Activated naive CD8-positive, alpha-beta T cell treated with anti-CD3 and anti-CD28 coated beads, Interleukin-2, amount 10 ng/mL, durations not matched to agents 7 days and 5 days (primary cell): ENCODE measurements around the gene NDUFA7. TPM values are rescaled to one million over a fixed set of nuclear protein-coding genes. Genes with fewer than 3 reads are reported as not detected.
"Not testable (repeated sequence)": the region's sequence is repeated elsewhere in the genome, so short reads cannot be mapped to it uniquely, and the experiment has no call there.

Source experiments
- ATAC-seq: fragments of 150-1000 bp; cut with Tn5 transposase; one replicate; pipeline ENCODE4 v1.10.0; 2021; ENCODE audit warnings: low read depth, moderate library complexity
- POLR2A ChIA-PET: fragments of 350-600 bp; sonication (Branson Sonifier 250); formaldehyde crosslinking; loops from one replicate; lab custom pipeline; 2021; ENCODE audit warnings: antibody characterized with exemption; lab: Charles Lee
- DNase-seq: peaks from one replicate; pipeline ENCODE4 v3.0.0; 2021
- H3K27ac Mint-ChIP-seq: one replicate; pipeline ENCODE4 v1.8.0; 2022; ENCODE audit warnings: mild to moderate bottlenecking, mixed read lengths
- H3K27me3 Mint-ChIP-seq: one replicate; pipeline ENCODE4 v1.8.0; 2022; ENCODE audit warnings: mild to moderate bottlenecking, moderate library complexity, mixed read lengths
- H3K36me3 Mint-ChIP-seq: one replicate; pipeline ENCODE4 v1.8.0; 2021; ENCODE audit warnings: mild to moderate bottlenecking, mixed read lengths
- H3K4me1 Mint-ChIP-seq: one replicate; pipeline ENCODE4 v1.8.0; 2021; ENCODE audit warnings: mixed read lengths
- H3K4me3 Mint-ChIP-seq: one replicate; pipeline ENCODE4 v1.8.0; 2022; ENCODE audit warnings: mild to moderate bottlenecking, moderate library complexity, mixed read lengths
- H3K9me3 Mint-ChIP-seq: one replicate; pipeline ENCODE4 v1.8.0; 2021; ENCODE audit warnings: mixed read lengths
- total RNA-seq, 2 experiments: library from RNA; stranded (reverse); gene quantifications; one replicate each; pipeline ENCODE4 v1.2.3, GENCODE V29; 2021

NDUFA7 gene
- total RNA-seq, 2 experiments from 2014 or later, result 53.8 to 59.0 TPM

DNA sequence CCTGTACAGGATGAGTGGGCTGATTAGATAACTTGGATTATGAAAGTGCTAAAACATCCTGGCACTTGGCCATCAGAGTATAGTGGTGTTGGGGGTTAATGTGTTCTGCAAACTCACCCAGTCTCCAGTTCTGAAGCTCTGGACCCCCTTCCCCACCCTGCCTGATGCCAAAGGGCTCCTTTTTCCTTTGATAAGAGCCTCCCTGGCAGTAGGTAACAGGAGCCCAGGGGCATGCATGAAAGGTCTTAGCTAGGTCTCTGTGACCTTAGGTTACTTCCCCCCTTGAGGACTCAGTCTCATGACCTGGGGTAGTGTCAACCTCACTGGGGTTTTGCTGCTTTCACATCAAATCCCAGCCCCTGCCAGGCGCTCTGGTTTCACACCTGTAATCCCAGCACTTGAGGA lies 2.6 kb upstream of the NDUFA7 start:
- POLR2A ChIA-PET, result interaction anchor here (0.7 to 3.8 kb wide), 5 partner anchors 8 to 438 kb away, joined by 3 to 15 read pairs (median 3); partner anchors contain the start of gene CD320
- DNase-seq (no peak), ATAC-seq (no peak)
- H3K27ac Mint-ChIP-seq, result no peak overlapping the region
- no peak overlapping the region for H3K4me3 Mint-ChIP-seq
- no peaks in the 10 kb centered on the region for H3K27me3 Mint-ChIP-seq
- peaks cover 7% of the 10 kb centered on the region for H3K36me3 Mint-ChIP-seq
- H3K4me1 Mint-ChIP-seq, result peaks cover 26% of the 10 kb centered on the region
- H3K9me3 Mint-ChIP-seq, result no peaks in the 10 kb centered on the region

DNA sequence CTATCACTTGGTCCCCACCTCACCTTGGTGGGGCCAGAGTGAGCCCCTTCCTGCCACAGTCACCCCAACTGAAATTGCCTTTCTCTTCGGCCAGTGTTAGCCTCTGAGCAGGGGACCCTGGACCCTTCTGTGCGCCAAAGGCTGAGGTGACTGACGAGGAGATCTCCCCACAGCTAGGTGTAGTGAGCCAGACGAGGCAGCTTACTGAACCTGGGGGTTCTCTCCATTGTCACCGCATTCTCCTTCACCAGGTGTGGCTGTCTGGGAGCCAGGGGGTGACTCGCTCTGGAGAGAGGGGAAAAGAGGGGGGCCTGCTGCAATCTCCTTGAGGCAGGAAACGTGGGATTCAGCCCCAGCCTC lies 1.4 kb upstream of the NDUFA7 start:
- ATAC-seq (no peak), DNase-seq (no peak)
- POLR2A ChIA-PET, result interaction anchor here (0.5 to 1.1 kb wide), 2 partner anchors 113 to 730 kb away, joined by 3 to 4 read pairs; partner anchors contain the start of gene CERS4
- peak overlapping the region; percentile 99 for H3K4me3 Mint-ChIP-seq
- H3K36me3 Mint-ChIP-seq, result peaks cover 7% of the 10 kb centered on the region
- no peaks in the 10 kb centered on the region for H3K27me3 Mint-ChIP-seq
- H3K27ac Mint-ChIP-seq, result peak overlapping the region; percentile 100
- peaks cover 26% of the 10 kb centered on the region for H3K4me1 Mint-ChIP-seq
- H3K9me3 Mint-ChIP-seq, result no peaks in the 10 kb centered on the region

DNA sequence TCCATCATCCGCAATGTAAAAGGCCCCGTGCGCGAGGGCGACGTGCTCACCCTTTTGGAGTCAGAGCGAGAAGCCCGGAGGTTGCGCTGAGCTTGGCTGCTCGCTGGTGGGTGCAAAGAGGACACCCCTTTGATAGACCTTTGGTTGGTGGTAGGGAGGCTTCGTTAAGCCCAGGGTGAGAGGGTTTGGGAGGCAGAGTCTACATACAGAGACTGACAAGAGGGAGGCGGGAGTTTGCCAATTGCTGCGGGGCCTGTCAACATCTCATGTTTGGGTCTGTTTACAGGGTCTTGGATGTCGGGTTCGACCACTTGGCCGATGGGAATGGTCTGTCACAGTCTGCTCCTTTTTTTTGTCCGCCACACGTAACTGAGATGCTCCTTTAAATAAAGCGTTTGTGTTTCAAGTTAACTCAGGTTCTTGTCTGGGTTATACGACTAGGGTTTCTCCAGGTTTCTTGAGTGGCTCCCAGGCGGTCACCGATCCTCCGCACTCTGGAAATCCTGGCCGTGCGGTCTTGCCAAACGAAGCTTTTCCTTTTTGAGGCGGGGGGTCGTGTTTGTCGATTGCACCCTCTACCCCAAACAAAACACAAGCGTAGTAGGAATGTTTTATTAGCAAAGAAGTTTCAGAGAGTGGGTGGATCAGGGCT lies 937 bp upstream of the NDUFA7 start:
- ATAC-seq (peak; percentile 2), DNase-seq (no peak)
- peaks cover 29% of the 10 kb centered on the region for H3K4me1 Mint-ChIP-seq
- peak overlapping the region; percentile 100 for H3K27ac Mint-ChIP-seq
- H3K4me3 Mint-ChIP-seq, result peak overlapping the region; percentile 99
- POLR2A ChIA-PET, result interaction anchor here (0.6 to 1.9 kb wide), 12 partner anchors 9 to 378 kb away, joined by 3 to 13 read pairs (median 5); partner anchors contain the start of genes CD320, RAB11B and ZNF414
- H3K27me3 Mint-ChIP-seq, result no peaks in the 10 kb centered on the region
- no peaks in the 10 kb centered on the region for H3K9me3 Mint-ChIP-seq
- H3K36me3 Mint-ChIP-seq, result peaks cover 7% of the 10 kb centered on the region

DNA sequence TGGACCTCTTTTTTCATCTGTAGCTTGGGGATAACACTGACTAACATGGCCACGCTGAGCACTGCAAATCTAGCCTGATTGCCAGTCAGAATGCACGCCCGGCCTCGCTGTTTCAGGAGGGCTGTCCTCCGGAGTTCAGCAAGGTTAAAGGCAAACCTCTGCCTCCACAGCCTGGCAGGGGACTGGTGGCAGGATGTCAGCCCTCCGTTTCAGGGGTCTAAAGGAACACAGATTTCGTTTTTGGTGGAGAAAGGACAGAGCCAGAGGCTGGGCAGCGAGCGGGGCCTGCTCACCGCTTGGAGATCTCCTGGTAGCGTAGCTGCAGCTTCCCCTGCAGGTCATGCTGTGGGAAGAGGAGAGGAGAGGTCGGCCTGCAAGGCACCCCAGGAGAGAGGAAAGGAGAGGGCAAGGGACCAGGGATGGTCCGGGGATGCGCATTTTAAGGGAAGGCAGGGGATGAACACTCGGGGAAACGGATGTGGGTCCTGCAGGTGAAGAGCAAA lies 560 bp downstream of the NDUFA7 start:
- Mint-ChIP-seq H3K36me3 (peaks cover 9% of the 10 kb centered on the region), H3K27me3 (no peaks in the 10 kb centered on the region), H3K27ac (peak overlapping the region; percentile 100), H3K9me3 (no peaks in the 10 kb centered on the region), H3K4me1 (peaks cover 30% of the 10 kb centered on the region), H3K4me3 (peak overlapping the region; percentile 99)
- ATAC-seq (peak; percentile 15), DNase-seq (no peak)
- POLR2A ChIA-PET, result interaction anchor here (1.0 to 1.9 kb wide), 7 partner anchors 10 to 193 kb away, joined by 3 to 13 read pairs (median 5); partner anchors contain the start of genes CD320 and ZNF414

DNA sequence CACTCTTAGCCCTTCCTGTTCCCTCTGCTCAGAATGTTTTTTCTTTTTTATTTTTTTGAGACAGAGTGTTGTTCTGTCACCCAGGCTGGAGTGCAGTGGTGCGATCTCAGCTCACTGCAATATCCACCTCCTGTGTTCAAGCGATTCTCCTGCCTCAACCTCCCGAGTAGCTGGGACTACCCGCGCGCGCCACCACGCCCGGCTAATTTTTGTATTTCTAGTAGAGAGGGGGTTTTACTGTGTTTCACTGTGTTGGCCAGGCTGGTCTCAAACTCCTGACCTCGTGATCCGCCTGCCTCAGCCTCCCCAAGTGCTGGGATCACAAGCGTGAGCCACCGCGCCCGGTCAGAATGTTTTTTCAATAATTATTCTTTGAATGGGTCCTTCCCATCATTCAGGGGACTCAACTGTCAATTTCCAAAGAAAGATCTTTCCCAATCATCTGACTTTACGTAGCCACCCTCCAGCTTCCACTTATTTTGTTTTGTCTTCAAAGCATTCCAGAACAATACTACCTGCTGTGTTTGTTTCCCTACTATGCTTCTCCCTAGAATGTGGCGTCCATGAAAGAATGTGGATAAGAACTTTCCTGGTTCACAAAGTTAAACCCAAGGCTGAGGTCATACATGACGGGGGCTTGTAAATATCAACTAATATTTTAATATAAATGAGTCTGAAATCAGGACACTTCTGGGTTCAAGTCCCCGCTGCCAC lies 1.2 kb downstream of the NDUFA7 start:
- Mint-ChIP-seq H3K4me3 (peak overlapping the region; percentile 99), H3K9me3 (no peaks in the 10 kb centered on the region), H3K27me3 (no peaks in the 10 kb centered on the region), H3K27ac (peak overlapping the region; percentile 100), H3K4me1 (peaks cover 30% of the 10 kb centered on the region), H3K36me3 (peaks cover 12% of the 10 kb centered on the region)
- no peak for DNase-seq
- no peak for ATAC-seq
- POLR2A ChIA-PET, result interaction anchor here (1.7 to 1.9 kb wide), 2 partner anchors 11 to 16 kb away, joined by 4 to 9 read pairs; partner anchors contain the start of gene CD320

DNA sequence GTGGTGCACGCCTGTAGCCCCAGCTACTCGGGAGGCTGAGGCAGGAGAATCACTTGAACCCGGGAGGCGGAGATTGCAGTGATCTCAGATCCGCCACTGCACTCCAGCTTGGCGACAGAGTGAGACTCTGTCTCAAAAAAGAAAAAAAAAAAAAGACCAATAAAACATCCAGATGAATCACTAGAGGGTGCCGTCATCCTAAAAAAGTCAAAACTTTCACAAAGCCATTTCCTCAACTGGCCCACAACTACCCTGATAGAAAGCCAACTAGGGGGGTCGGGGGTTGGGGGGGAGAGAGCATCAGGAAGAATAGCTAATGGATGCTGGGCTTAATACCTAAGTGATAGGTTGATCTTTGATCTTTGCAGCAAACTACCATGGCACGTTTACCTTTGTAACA lies 2.3 kb downstream of the NDUFA7 start:
- ATAC-seq, H3K27ac Mint-ChIP-seq, H3K9me3 Mint-ChIP-seq, H3K4me3 Mint-ChIP-seq, DNase-seq, H3K27me3 Mint-ChIP-seq: not testable (repeated sequence)
- Mint-ChIP-seq H3K4me1 (peaks cover 30% of the 10 kb centered on the region), H3K36me3 (peaks cover 12% of the 10 kb centered on the region)
- POLR2A ChIA-PET, result interaction anchor here (0.7 to 1.1 kb wide), 3 partner anchors 9 to 421 kb away, joined by 3 to 12 read pairs (median 3); partner anchors contain the start of gene CD320

DNA sequence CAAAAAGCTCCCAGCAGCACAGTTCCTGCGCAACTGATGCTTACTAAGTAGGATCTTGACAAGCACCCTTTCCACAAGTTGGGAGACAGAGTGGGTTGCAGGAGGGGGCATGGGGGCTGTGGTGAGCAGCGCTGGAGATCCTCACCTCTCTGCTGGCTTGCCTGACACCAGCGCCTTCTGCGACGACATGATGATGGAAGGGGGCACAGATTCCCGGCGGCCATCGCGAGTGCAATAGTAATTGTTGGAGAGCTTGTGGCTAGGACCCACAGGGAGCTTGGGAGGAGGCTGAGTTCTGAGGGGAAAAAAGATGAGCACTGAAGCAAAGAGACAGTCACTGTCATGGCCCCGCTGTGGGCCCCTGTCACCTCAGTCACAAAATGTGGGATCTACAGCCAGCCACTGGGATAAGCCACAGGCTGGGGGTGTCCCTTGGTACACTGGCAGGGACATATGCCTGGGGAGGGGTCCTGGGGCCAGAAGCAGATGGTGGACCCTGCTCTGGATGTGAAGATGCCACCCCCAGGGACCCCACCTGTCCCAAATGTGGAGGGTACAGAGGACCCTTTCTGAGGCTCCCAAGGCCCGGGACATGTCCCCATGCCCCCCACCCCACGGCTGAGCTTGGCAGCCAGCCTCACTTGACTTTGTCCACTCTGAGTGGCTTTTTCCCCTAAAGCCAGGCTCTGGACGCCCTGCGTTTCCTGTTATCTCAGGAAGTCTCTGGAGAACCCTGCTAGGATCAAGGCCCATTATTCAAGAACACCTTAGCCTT lies 4.6 kb downstream of the NDUFA7 start:
- H3K27ac Mint-ChIP-seq, result peak overlapping the region; percentile 56
- DNase-seq (no peak), ATAC-seq (no peak)
- no peaks in the 10 kb centered on the region for H3K9me3 Mint-ChIP-seq
- no peak overlapping the region for H3K4me3 Mint-ChIP-seq
- H3K27me3 Mint-ChIP-seq, result no peaks in the 10 kb centered on the region
- POLR2A ChIA-PET, result interaction anchor here (1.6 kb wide), 1 partner anchor 18 kb away, joined by 4 read pairs; no protein-coding TSS in a partner anchor
- peaks cover 18% of the 10 kb centered on the region for H3K4me1 Mint-ChIP-seq
- H3K36me3 Mint-ChIP-seq, result peaks cover 7% of the 10 kb centered on the region

DNA sequence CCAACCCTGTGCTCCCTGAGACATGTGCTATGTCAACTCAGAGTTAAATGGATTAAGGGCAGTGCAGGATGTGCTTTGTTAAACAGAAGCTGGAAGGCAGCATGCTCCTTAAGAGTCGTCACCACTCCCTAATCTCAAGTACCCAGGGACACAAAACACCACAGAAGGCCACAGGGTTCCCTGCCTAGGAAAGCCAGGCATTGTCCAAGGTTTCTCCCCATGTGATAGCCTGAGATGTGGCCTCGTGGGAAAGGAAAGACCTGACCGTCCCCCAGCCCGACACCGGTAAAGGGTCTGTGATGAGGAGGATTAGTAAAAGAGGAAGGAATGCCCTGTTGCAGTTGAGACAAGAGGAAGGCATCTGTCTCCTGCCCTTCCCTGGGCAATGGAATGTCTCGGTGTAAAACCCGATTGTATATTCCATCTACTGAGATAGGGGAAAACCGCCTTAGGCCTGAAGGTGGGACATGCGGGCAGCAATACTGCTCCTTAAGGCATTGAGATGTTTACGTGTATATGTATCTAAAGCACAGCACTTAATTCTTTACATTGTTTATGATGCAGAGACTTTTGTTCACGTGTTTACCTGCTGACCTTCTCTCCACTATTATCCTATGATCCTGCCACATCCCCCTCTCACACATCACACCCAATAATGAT lies 6.1 kb downstream of the NDUFA7 start:
- DNase-seq, H3K27me3 Mint-ChIP-seq, H3K9me3 Mint-ChIP-seq, POLR2A ChIA-PET, H3K36me3 Mint-ChIP-seq, ATAC-seq, H3K27ac Mint-ChIP-seq, H3K4me3 Mint-ChIP-seq: not testable (repeated sequence)
- H3K4me1 Mint-ChIP-seq, result peaks cover 13% of the 10 kb centered on the region

DNA sequence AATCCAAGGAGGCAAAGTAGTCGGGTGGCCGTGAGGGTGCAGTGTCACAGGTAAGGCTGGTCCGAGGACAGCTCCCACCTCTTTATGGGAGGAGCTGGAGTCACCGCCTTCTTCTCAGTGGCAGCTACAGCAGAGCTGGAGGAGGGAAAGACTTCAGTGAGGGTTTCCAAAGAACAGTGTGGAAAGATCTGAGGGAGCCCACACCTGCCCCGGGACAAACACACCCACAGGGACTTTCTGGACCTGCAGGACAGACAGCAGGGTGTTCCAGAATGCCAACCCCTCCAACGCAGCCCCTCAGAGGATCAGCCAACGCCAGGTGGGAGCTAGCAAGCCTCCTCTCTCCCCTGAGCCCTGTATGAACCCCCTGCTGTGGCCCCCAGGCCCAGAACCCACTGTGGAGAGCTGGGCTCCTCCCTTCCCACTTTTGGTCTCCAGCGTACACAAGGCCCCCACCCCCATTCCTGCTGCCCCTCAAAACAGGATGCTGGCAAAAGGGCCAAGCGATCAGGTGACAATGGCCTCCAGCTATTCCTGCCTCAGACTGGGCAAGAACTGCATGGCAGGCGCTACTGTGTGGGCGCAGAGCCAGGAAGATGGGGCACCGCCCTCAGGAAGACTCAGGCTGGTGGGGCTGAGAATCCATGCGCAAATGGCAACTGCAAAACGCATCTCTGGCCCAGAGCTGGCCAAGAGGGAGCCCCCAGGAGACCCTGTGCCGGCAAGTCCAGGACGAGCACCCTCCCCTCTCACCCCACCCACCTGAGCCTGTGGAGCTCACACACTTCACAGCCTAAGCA lies 9.5 kb downstream of the NDUFA7 start:
- no peak for ATAC-seq
- Mint-ChIP-seq H3K27me3 (no peaks in the 10 kb centered on the region), H3K27ac (no peak overlapping the region), H3K9me3 (no peaks in the 10 kb centered on the region), H3K4me1 (peaks cover 14% of the 10 kb centered on the region), H3K36me3 (peaks cover 10% of the 10 kb centered on the region), H3K4me3 (no peak overlapping the region)
- DNase-seq, result no peak
- POLR2A ChIA-PET, result interaction anchor here (1.1 kb wide), 1 partner anchor 10 kb away, joined by 5 read pairs; the partner anchor contains the start of genes NDUFA7 and RPS28

DNA sequence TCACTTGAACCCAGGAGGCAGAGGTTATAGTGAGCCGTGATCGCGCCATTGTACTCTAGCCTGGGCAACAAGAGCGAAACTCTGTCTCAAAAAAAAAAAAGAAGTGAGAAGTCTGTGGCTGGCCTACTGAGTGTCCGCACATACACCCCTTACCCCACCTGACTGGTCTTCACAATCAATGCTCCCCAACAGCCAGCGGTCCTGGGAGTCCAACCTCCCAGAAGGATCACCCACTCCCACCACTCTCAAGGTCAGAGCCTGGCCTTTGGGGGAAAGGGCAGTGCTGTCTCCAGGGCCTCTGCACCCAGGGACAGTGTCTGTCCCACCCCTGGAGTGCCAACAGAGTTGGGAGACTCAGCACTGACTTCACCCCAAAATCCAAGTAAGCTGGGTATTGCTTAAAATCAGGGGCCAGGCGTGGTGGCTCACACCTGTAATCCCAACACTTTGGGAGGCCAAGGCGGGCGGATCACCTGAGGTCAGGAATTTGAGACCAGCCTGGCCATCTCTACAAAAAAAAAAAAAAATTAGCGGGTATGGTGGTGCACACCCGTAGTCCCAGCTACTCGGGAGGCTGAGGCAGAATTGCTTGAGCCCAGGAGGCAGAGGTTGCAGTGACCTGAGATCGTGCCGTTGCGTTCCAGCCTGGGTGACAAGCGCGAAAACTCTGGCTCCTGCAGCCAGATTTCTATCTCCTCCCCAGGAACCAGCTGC lies 10.7 kb downstream of the NDUFA7 start:
- H3K4me3 Mint-ChIP-seq, result no peak overlapping the region
- DNase-seq (no peak), ATAC-seq (no peak)
- H3K27me3 Mint-ChIP-seq, result no peaks in the 10 kb centered on the region
- no peaks in the 10 kb centered on the region for H3K9me3 Mint-ChIP-seq
- H3K36me3 Mint-ChIP-seq, result peaks cover 7% of the 10 kb centered on the region
- H3K27ac Mint-ChIP-seq, result no peak overlapping the region
- POLR2A ChIA-PET, result interaction anchor here (0.9 to 2.6 kb wide), 3 partner anchors 8 to 11 kb away, joined by 3 to 9 read pairs (median 5); partner anchors contain the start of genes NDUFA7 and RPS28
- H3K4me1 Mint-ChIP-seq, result peaks cover 19% of the 10 kb centered on the region

DNA sequence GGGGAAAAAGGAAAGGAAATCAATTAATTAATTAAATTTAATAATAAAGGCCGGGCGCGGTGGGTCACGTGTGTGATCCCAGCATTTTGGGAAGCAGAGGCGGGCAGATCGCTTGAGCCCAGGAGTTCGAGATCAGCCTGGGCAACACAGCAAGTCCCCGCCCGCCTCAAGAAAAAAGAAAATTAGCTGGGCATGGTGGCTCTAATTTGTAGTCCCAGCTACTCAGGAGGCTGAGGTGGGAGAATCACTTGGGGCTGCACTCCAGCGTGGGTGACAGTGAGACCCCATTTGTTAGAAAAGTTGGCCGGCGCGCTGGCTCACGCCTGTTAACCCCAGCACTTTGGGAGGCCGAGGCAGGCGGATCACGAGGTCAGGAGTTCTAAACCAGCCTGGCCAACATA lies 12.3 kb downstream of the NDUFA7 start:
- Mint-ChIP-seq H3K36me3 (peaks cover 9% of the 10 kb centered on the region), H3K4me1 (peaks cover 23% of the 10 kb centered on the region), H3K4me3 (peak overlapping the region; percentile 95), H3K9me3 (no peaks in the 10 kb centered on the region), H3K27me3 (no peaks in the 10 kb centered on the region), H3K27ac (peak overlapping the region; percentile 87)
- ATAC-seq (no peak), DNase-seq (no peak)
- POLR2A ChIA-PET, result interaction anchor here (1.4 to 2.6 kb wide), 2 partner anchors 12 to 15 kb away, joined by 3 to 9 read pairs; partner anchors contain the start of genes NDUFA7 and RPS28
